Endothelial cell (in vitro differentiated cells): ENCODE results near the gene NOXO1. TPM values are rescaled to one million over a fixed set of nuclear protein-coding genes. Genes with fewer than 3 reads are reported as not detected.
"Not testable (repeated sequence)": the region's sequence is repeated elsewhere in the genome, so short reads cannot be mapped to it uniquely, and the experiment has no call there.

ENCODE experiments used
- DNase-seq: peaks from one replicate; pipeline ENCODE4 v3.0.0; 2021; ENCODE audit warnings: low spot score
- H3K27ac Mint-ChIP-seq: one replicate; pipeline ENCODE4 v1.8.0; 2021; ENCODE audit warnings: mixed read lengths, inconsistent platforms; ENCODE audit not compliant: unreplicated experiment
- H3K27me3 Mint-ChIP-seq: one replicate; pipeline ENCODE4 v1.8.0; 2021; ENCODE audit warnings: mild to moderate bottlenecking, moderate library complexity, mixed read lengths, inconsistent platforms; ENCODE audit not compliant: unreplicated experiment
- H3K36me3 Mint-ChIP-seq: one replicate; pipeline ENCODE4 v1.8.0; 2021; ENCODE audit warnings: mild to moderate bottlenecking, low read depth, mixed read lengths, inconsistent platforms; ENCODE audit not compliant: unreplicated experiment
- H3K4me1 Mint-ChIP-seq: one replicate; pipeline ENCODE4 v1.8.0; 2021; ENCODE audit warnings: mild to moderate bottlenecking, mixed read lengths, inconsistent platforms; ENCODE audit not compliant: unreplicated experiment
- H3K4me3 Mint-ChIP-seq: one replicate; pipeline ENCODE4 v1.8.0; 2021; ENCODE audit warnings: mild to moderate bottlenecking, mixed read lengths, inconsistent platforms; ENCODE audit not compliant: unreplicated experiment
- H3K9me3 Mint-ChIP-seq: one replicate; pipeline ENCODE4 v1.8.0; 2021; ENCODE audit warnings: mixed read lengths, inconsistent platforms; ENCODE audit not compliant: unreplicated experiment
- CTCF ChIP-seq: fragments of 200-600 bp; sonication (generic); IDR thresholded peaks from one replicate; pipeline ENCODE4 v1.5.0; 2021; ENCODE audit warnings: antibody characterized with exemption; ENCODE audit not compliant: unreplicated experiment
- total RNA-seq: library from RNA; stranded (reverse); fragmentation: NEBNext Ultra II Directional; extraction: Animal tissue kit (Norgen Biotek cat#: 25700); gene quantifications from one replicate; pipeline ENCODE4 v1.2.1, GENCODE V29; 2021; ENCODE audit not compliant: unreplicated experiment

Gene NOXO1
- total RNA-seq, 1 donor from 2014 or later, result 0.23 TPM

- Mint-ChIP-seq H3K4me3 (peak overlapping the region; percentile 95), H3K27ac (peak overlapping the region; percentile 10), H3K27me3 (peaks cover 9% of the 10 kb centered on the region), H3K36me3 (peaks cover 21% of the 10 kb centered on the region), H3K4me1 (peaks cover 29% of the 10 kb centered on the region), H3K9me3 (no peaks in the 10 kb centered on the region)
- no peak for TF ChIP-seq CTCF
- no peak for DNase-seq
Measured at GRCh38 chr16:1960665-1961630, 20.3 kb downstream of the NOXO1 start.

- Mint-ChIP-seq H3K9me3 (no peaks in the 10 kb centered on the region), H3K36me3 (peaks cover 21% of the 10 kb centered on the region), H3K4me1 (peaks cover 22% of the 10 kb centered on the region), H3K27ac (no peak within 1 kb of the TSS), H3K4me3 (peak within 1 kb of the TSS; percentile 95), H3K27me3 (peaks cover 6% of the 10 kb centered on the region)
- peak; percentile 42 for TF ChIP-seq CTCF
- peak; percentile 96 for DNase-seq
Measured at GRCh38 chr16:1959269-1960039, 21.8 kb downstream of the NOXO1 start, which contains the start of gene NDUFB10. Gene NDUFB10, plus strand, starts transcription at chr16:1959538. Its CDS starts 87 bp downstream, at chr16:1959625.

- Mint-ChIP-seq H3K27ac (no peak overlapping the region), H3K9me3 (no peaks in the 10 kb centered on the region), H3K36me3 (peaks cover 20% of the 10 kb centered on the region), H3K27me3 (peaks cover 6% of the 10 kb centered on the region), H3K4me1 (peaks cover 18% of the 10 kb centered on the region), H3K4me3 (peak overlapping the region; percentile 77)
- TF ChIP-seq CTCF, result no peak
- no peak for DNase-seq
Measured at GRCh38 chr16:1958715-1959268, 22.5 kb downstream of the NOXO1 start.

GRCh38 chr16:1958143-1958491, 23.2 kb downstream of the NOXO1 start:
- H3K27me3 Mint-ChIP-seq, DNase-seq, H3K4me3 Mint-ChIP-seq, H3K27ac Mint-ChIP-seq, H3K9me3 Mint-ChIP-seq: not testable (repeated sequence)
- Mint-ChIP-seq H3K36me3 (peaks cover 16% of the 10 kb centered on the region), H3K4me1 (peaks cover 15% of the 10 kb centered on the region)

GRCh38 chr16:1957434-1958142, 23.7 kb downstream of the NOXO1 start:
- DNase-seq, H3K27ac Mint-ChIP-seq, H3K9me3 Mint-ChIP-seq, H3K27me3 Mint-ChIP-seq, H3K4me3 Mint-ChIP-seq: not testable (repeated sequence)
- peaks cover 11% of the 10 kb centered on the region for H3K36me3 Mint-ChIP-seq
- peaks cover 12% of the 10 kb centered on the region for H3K4me1 Mint-ChIP-seq
